OCI-LY7 (cell line): ENCODE data around the gene SMOC2. TPM values are rescaled to one million over a fixed set of nuclear protein-coding genes. Genes with fewer than 3 reads are reported as not detected.

Experiments
- BruUV-seq: library from RNA; stranded (reverse); fragments of 400-500 nt; replicated peaks from 2 replicates; lab custom pipeline; 2021; lab: Mats Ljungman, UMichigan
- CTCF ChIA-PET: fragments of 300-600 bp; sonication (Branson Sonifier 250); formaldehyde crosslinking; loops from one replicate; lab custom pipeline; 2022; ENCODE audit warnings: antibody characterized with exemption; ENCODE audit not compliant: unreplicated experiment; lab: Charles Lee
- POLR2A ChIA-PET: fragments of 300-600 bp; sonication (Branson Sonifier 250); formaldehyde crosslinking; loops from one replicate; lab custom pipeline; 2022; ENCODE audit warnings: antibody characterized with exemption; lab: Charles Lee
- DNase-seq: peaks from one replicate; pipeline ENCODE4 v3.0.0-alpha.2; 2015; ENCODE audit warnings: low spot score
- H2AFZ ChIP-seq: fragments of 200-600 bp; sonication (generic), shearing (Covaris generic); 2 replicates; pipeline ENCODE4 v1.6.1; 2014; ENCODE audit warnings: mild to moderate bottlenecking, antibody characterized with exemption, low read length, moderate library complexity
- H3K27ac ChIP-seq: fragments of 200-600 bp; sonication (generic); 2 replicates; pipeline ENCODE4 v1.5.1; 2014; ENCODE audit warnings: mixed run types, low read depth, mild to moderate bottlenecking, moderate library complexity, low read length, inconsistent platforms; ENCODE audit not compliant: poor library complexity, severe bottlenecking
- H3K36me3 ChIP-seq: fragments of 200-600 bp; sonication (generic); 2 replicates; pipeline ENCODE4 v1.6.1; 2014; ENCODE audit warnings: mild to moderate bottlenecking, antibody characterized with exemption, low read length, moderate library complexity, mixed read lengths; ENCODE audit not compliant: insufficient read depth
- H3K4me1 ChIP-seq: fragments of 200-600 bp; sonication (generic); 2 replicates; pipeline ENCODE4 v1.5.1; 2014; ENCODE audit warnings: mild to moderate bottlenecking, low read length; ENCODE audit not compliant: insufficient read depth, poor library complexity, severe bottlenecking
- H3K4me2 ChIP-seq: fragments of 200-600 bp; sonication (generic); 2 replicates; pipeline ENCODE4 v1.6.1; 2014; ENCODE audit warnings: mild to moderate bottlenecking, low read length
- H3K4me3 ChIP-seq: fragments of 200-600 bp; sonication (generic); 2 replicates; pipeline ENCODE4 v1.5.1; 2014; ENCODE audit warnings: mild to moderate bottlenecking, low read depth, low read length; ENCODE audit not compliant: poor library complexity, severe bottlenecking
- H3K79me2 ChIP-seq: fragments of 200-600 bp; sonication (generic); 2 replicates; pipeline ENCODE4 v1.6.1; 2016; ENCODE audit warnings: low read depth, mild to moderate bottlenecking, low read length, moderate library complexity, mixed read lengths; ENCODE audit not compliant: insufficient read depth
- H3K9me2 ChIP-seq: fragments of 200-600 bp; sonication (generic); 2 replicates; pipeline ENCODE4 v1.6.1; 2016; ENCODE audit warnings: mild to moderate bottlenecking, low read length, mixed read lengths; ENCODE audit not compliant: insufficient read depth
- H3K9me3 ChIP-seq: fragments of 200-600 bp; sonication (generic); 2 replicates; pipeline ENCODE4 v1.6.1; 2014; ENCODE audit warnings: mild to moderate bottlenecking, mixed run types, low read length, mixed read lengths
- H4K20me1 ChIP-seq: fragments of 200-600 bp; sonication (generic); 2 replicates; pipeline ENCODE4 v1.6.1; 2014; ENCODE audit warnings: mild to moderate bottlenecking, antibody characterized with exemption, low read length, moderate library complexity, mixed read lengths; ENCODE audit not compliant: insufficient read depth
- EZH2phosphoT487 ChIP-seq: fragments of 200-600 bp; sonication (generic); IDR thresholded peaks from 2 replicates; pipeline ENCODE4 v1.6.1; 2018; ENCODE audit warnings: low read depth, borderline replicate concordance, mild to moderate bottlenecking, mixed run types, antibody characterized with exemption, low read length, moderate library complexity, mixed read lengths
- intact Hi-C: fragments of 100-400 bp; cut with micrococcal nuclease; formaldehyde crosslinking; loops from one replicate; pipeline ENCODE4 v1.10.0; 2022; ENCODE audit not compliant: unreplicated experiment
- total RNA-seq, 2 experiments: library from RNA; depleted of rRNA in 1 of 2; stranded (reverse); fragments of >200 nt in 1 of 2; shearing (Covaris generic) in 1 of 2; gene quantifications; 2 replicates each; pipeline ENCODE4 v1.2.3, GENCODE V29; 2014 to 2022
- TF ChIP-seq, protein P1 (sequence below): fragments of 200-600 bp; sonication (generic); conservative IDR thresholded peaks from 2 replicates; pipeline ENCODE4 v1.5.1; 2014; ENCODE audit warnings: mild to moderate bottlenecking, antibody characterized with exemption, low read length, moderate library complexity, mixed read lengths

The SMOC2 gene
- total RNA-seq, 2 experiments from 2014 or later, result not detected

DNA sequence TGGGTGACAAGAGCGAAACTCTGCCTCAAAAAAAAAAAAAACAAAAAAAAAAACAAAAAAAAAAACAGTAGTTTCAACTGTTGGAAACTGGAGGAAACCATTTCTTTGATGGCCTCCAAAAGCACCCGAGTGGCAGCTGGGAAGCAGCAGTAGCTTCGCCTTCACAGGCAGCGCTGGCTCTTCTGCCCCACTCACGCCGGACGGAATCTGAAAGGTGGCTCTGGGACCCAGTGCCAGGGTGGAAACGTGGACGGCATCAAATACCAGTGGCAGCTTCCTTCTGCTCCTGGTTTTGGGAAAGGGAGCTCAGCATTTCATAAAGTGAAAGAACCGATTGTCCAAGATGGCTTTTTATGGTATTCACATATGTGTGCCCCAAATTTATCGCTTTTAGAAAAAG lies 159.4 kb downstream of the SMOC2 start:
- Histone ChIP-seq H3K4me1 (no peaks in the 10 kb centered on the region), H4K20me1 (no peaks in the 10 kb centered on the region), H3K27ac (no peak overlapping the region), H3K4me2 (no peak overlapping the region), H3K36me3 (no peaks in the 10 kb centered on the region), H3K4me3 (no peak overlapping the region), H3K9me3 (no peaks in the 10 kb centered on the region), H3K9me2 (no peaks in the 10 kb centered on the region), H2AFZ (no peak overlapping the region), H3K79me2 (no peaks in the 10 kb centered on the region)
- intact Hi-C loops, result no loop called here
- ChIA-PET CTCF (no interaction called here), POLR2A (no interaction called here)
- no TSS peak for BruUV-seq
- TF ChIP-seq, protein P1, sequence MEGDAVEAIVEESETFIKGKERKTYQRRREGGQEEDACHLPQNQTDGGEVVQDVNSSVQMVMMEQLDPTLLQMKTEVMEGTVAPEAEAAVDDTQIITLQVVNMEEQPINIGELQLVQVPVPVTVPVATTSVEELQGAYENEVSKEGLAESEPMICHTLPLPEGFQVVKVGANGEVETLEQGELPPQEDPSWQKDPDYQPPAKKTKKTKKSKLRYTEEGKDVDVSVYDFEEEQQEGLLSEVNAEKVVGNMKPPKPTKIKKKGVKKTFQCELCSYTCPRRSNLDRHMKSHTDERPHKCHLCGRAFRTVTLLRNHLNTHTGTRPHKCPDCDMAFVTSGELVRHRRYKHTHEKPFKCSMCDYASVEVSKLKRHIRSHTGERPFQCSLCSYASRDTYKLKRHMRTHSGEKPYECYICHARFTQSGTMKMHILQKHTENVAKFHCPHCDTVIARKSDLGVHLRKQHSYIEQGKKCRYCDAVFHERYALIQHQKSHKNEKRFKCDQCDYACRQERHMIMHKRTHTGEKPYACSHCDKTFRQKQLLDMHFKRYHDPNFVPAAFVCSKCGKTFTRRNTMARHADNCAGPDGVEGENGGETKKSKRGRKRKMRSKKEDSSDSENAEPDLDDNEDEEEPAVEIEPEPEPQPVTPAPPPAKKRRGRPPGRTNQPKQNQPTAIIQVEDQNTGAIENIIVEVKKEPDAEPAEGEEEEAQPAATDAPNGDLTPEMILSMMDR, result no peak
- no peak for TF ChIP-seq EZH2phosphoT487
- no peak for DNase-seq

DNA sequence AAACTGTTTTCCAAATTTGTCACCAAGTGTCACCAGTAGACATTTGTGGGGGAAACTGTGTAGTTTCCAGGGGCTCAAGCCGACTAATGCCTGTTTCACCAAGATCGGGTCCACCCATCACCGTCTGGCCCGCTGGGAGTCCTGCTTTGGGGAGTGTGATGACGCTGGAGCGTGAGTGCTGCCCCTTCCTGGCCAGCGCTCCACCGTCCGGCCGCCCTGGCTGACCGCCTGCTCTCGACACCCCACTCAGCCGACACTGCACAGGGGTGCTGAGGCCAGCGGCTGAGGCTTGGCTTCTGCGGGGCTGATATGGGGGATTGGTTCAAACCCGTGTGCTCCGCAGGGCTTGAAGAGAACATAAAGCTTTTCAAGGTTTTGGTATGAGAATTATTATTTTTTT lies 160.1 kb downstream of the SMOC2 start:
- no peaks in the 10 kb centered on the region for H3K9me2 ChIP-seq
- no peak for DNase-seq
- H3K4me1 ChIP-seq, result no peaks in the 10 kb centered on the region
- no peaks in the 10 kb centered on the region for H4K20me1 ChIP-seq
- TF ChIP-seq EZH2phosphoT487, result no peak
- TF ChIP-seq, protein P1, result no peak
- CTCF ChIA-PET, result no interaction called here
- H3K36me3 ChIP-seq, result no peaks in the 10 kb centered on the region
- POLR2A ChIA-PET, result no interaction called here
- H3K9me3 ChIP-seq, result no peaks in the 10 kb centered on the region
- no peak overlapping the region for H2AFZ ChIP-seq
- H3K79me2 ChIP-seq, result no peaks in the 10 kb centered on the region
- BruUV-seq, result no TSS peak
- H3K4me3 ChIP-seq, result no peak overlapping the region
- intact Hi-C loops, result no loop called here
- H3K27ac ChIP-seq, result no peak overlapping the region
- H3K4me2 ChIP-seq, result no peak overlapping the region

DNA sequence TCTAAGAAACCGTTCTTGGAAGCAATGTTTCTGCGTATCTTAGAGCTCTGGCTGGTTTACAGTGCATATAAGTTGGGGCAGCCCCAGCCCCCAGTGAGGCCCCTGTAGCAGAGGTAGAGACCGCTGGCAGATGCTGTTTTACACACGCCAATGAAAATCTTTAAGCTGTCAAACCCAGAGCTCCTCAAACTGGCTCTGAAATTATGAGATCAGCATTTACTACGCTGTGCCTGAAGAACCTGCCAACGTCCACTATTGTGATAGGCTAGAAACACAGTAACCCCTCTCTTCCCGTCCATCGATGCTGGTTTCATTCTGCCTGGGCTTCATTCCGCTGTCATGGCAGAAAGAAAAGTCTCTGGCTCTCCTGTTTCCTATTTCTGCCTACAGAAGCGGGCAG lies 160.6 kb downstream of the SMOC2 start:
- ChIA-PET CTCF (no interaction called here), POLR2A (no interaction called here)
- no peaks in the 10 kb centered on the region for H3K9me3 ChIP-seq
- no peaks in the 10 kb centered on the region for H3K79me2 ChIP-seq
- TF ChIP-seq, protein P1, result no peak
- no peak for TF ChIP-seq EZH2phosphoT487
- no peak overlapping the region for H3K4me3 ChIP-seq
- no peak overlapping the region for H2AFZ ChIP-seq
- no TSS peak for BruUV-seq
- no peaks in the 10 kb centered on the region for H3K9me2 ChIP-seq
- H3K27ac ChIP-seq, result no peak overlapping the region
- H3K4me2 ChIP-seq, result no peak overlapping the region
- no peaks in the 10 kb centered on the region for H3K36me3 ChIP-seq
- H3K4me1 ChIP-seq, result no peaks in the 10 kb centered on the region
- no peak for DNase-seq
- intact Hi-C loops, result no loop called here
- H4K20me1 ChIP-seq, result no peaks in the 10 kb centered on the region
